A549 (cell line): Measurements from ENCODE around the gene CHCHD6.

Experiments used
- CTCF ChIP-seq: fragments of >200 bp; sonication (Bioruptor Twin); formaldehyde crosslinking; IDR thresholded peaks from 3 replicates; pipeline ENCODE4 v1.5.1; 2016
- MAX ChIP-seq: IDR thresholded peaks from 2 replicates; pipeline ENCODE4 v1.6.1; 2012

GRCh38 chr3:126967386-126967785 lies 263.3 kb downstream of the CHCHD6 start:
- TF ChIP-seq CTCF, result no peak
- no peak for TF ChIP-seq MAX
